Retinal pigment epithelial cell (primary cell): ENCODE results near the gene MRPL24.

ENCODE experiments used
- DNase-seq: peaks from one replicate; pipeline ENCODE4 v3.0.0-alpha.2; 2010; ENCODE audit warnings: low read depth
- H3K4me3 ChIP-seq: 2 replicates; pipeline ENCODE4 v1.5.1; 2011; ENCODE audit warnings: mild to moderate bottlenecking, low read length, control low read depth, moderate library complexity
- CTCF ChIP-seq: conservative IDR thresholded peaks from 2 replicates; pipeline ENCODE4 v1.5.1; 2011; ENCODE audit warnings: low read depth, low read length, control low read depth, inconsistent platforms

MRPL24 gene

GRCh38 chr1:156746728-156747631 is 6.1 kb upstream of the MRPL24 start:
- H3K4me3 ChIP-seq = peak overlapping the region; percentile 93
- peak; percentile 41 for TF ChIP-seq CTCF
- no peak for DNase-seq

GRCh38 chr1:156746406-156746727 is 5.5 kb upstream of the MRPL24 start:
- TF ChIP-seq CTCF = no peak
- no peak for DNase-seq
- peak overlapping the region; percentile 55 for H3K4me3 ChIP-seq

- H3K4me3 ChIP-seq = no peak overlapping the region
- DNase-seq = no peak
- TF ChIP-seq CTCF = no peak
Observed at GRCh38 chr1:156745881-156746280, 5.0 kb upstream of the MRPL24 start.

GRCh38 chr1:156744786-156745419 is 4.0 kb upstream of the MRPL24 start:
- H3K4me3 ChIP-seq = no peak overlapping the region
- DNase-seq = no peak
- TF ChIP-seq CTCF = no peak

- H3K4me3 ChIP-seq = no peak overlapping the region
- no peak for TF ChIP-seq CTCF
- DNase-seq = no peak
Observed at GRCh38 chr1:156744344-156744743, 3.5 kb upstream of the MRPL24 start.

GRCh38 chr1:156743367-156744302 is 2.7 kb upstream of the MRPL24 start:
- DNase-seq = no peak
- H3K4me3 ChIP-seq = no peak overlapping the region
- no peak for TF ChIP-seq CTCF
